NCI-H2227 treated with DMSO at 0.1 percent for 48 hours (cell line): ENCODE results near the gene CCDC141.
A peak's percentile ranks its signal among the peaks of the same experiment; 100 is the strongest.
"Not testable (repeated sequence)": the region's sequence is repeated elsewhere in the genome, so short reads cannot be mapped to it uniquely, and the experiment has no call there.

Experiments
- DNase-seq: peaks from one replicate; lab custom pipeline; 2025; lab: John Stamatoyannopoulos, UW

Gene CCDC141, protein sequence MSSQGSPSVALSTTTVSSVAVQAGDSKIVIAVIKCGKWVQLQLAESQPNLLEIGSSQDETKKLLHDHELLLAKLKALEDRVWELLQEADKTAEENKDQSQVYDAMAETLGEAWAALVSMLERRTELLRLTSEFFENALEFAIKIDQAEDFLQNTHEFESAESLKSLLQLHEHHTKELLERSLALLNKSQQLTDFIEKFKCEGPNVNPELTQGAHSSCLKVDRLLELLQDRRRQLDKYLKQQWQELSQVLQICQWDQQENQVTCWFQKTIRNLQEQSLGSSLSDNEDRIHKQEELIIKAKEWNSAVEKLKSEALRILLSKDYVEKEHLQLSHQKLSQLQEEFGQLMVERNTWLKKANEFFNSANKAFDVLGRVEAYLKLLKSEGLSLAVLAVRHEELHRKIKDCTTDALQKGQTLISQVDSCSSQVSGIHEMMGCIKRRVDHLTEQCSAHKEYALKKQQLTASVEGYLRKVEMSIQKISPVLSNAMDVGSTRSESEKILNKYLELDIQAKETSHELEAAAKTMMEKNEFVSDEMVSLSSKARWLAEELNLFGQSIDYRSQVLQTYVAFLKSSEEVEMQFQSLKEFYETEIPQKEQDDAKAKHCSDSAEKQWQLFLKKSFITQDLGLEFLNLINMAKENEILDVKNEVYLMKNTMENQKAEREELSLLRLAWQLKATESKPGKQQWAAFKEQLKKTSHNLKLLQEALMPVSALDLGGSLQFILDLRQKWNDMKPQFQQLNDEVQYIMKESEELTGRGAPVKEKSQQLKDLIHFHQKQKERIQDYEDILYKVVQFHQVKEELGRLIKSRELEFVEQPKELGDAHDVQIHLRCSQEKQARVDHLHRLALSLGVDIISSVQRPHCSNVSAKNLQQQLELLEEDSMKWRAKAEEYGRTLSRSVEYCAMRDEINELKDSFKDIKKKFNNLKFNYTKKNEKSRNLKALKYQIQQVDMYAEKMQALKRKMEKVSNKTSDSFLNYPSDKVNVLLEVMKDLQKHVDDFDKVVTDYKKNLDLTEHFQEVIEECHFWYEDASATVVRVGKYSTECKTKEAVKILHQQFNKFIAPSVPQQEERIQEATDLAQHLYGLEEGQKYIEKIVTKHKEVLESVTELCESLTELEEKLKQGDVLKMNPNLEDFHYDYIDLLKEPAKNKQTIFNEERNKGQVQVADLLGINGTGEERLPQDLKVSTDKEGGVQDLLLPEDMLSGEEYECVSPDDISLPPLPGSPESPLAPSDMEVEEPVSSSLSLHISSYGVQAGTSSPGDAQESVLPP (N-terminal part only)

DNA sequence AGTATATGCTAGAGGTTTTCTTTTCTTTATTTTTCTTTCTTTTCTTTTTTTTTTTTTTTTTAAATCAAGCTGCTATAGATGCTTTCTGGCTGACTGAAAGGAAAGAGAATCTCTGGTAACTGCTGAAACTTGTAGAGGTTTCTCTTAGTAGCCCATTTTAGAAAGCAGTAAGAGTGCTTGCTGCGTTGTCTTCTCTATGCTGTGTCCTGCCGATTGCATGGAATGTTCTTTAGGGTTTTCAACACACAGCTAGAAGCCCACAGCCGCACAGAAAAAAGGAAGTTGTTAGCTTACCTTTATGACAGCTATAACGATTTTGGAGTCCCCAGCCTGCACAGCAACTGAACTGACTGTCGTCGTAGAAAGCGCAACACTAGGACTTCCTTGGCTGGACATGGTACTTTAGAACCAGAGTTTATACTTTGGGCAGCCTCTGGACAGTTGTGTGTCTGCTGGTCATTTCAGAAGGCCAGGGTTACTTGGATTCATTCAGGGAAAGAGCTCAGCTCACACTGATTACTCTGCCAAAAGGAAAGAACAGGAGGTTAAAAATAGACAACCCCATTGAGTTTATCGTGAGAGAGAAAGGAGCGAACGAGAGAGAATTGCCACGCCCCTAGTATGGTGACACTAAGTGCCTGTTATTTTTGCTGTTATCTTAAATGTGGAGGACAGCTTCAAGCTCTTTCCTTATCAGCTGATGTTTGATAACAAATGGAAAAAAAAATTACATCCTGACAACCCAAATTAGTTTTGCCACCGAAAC, at the start of gene CCDC141:
CCDC141 (minus strand) TSS at position 592 of the 766 bp plus-strand sequence; CDS start at position 396, 196 bp downstream.
- peak; percentile 36 for DNase-seq

GRCh38 chr2:179098080-179098689, 48.2 kb upstream of the CCDC141 start:
- DNase-seq, result no peak

- DNase-seq, result no peak
These were observed 47.2 kb upstream of the CCDC141 start for GRCh38 chr2:179097131-179097530.

- DNase-seq, result no peak
These were observed 46.2 kb upstream of the CCDC141 start for GRCh38 chr2:179096090-179096489.

DNA sequence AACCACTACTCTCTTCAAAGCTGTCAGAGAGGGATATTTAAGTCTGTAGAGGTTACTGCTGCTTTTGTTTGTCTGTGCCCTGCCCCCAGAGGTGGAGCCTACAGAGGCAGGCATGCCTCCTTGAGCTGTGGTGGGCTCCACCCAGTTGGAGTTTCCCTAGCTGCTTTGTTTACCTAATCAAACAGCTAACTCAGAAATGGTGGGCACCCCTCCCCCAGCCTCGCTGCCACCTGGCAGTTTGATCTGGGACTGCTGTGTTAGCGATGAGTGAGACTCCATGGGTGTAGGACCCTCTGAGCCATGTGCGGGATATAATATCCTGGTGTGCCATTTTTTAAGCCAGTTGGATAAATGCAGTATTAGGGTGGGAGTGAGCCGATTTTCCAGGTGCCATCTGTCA, 43.0 kb upstream of the CCDC141 start:
- DNase-seq, result not testable (repeated sequence)

DNA sequence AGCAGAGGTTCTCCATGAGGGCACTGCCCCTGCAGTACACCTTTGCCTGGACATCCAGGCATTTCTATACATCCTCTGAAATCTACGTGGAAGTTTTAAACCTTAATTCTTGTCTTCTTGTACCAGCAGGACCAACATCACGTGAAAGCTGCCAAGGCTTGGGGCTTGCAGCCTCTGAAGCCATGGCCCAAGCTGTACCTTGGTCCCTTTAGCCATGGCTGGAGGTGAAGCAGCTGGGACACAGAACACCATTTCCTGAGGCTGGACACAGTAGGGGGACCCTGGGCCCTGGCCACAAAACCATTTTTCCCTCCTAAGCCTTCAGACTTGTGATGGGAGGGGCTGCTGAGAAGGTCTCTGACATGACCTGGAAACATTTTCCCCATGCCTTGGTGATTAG, 32.8 kb upstream of the CCDC141 start:
- DNase-seq, result no peak

DNA sequence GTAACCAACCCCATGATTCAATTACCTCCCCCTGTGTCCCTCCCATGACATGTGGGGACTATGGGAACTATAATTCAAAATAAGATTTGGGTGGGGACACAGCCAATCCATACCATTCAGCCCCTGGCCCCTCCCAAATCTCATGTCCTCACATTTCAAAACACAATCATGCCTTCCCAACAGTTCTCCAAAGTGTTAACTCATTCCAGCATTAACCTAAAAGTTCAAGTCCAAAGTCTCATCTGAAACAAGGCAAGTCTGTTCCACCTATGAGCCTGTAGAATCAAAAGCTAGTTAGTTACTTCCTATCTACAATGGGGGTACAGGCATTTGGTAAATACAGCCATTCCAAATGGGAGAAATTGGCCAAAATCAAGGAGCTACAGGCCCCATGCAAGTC, 32.0 kb upstream of the CCDC141 start:
- no peak for DNase-seq

GRCh38 chr2:179072527-179072926, 22.6 kb upstream of the CCDC141 start:
- DNase-seq, result no peak

DNA sequence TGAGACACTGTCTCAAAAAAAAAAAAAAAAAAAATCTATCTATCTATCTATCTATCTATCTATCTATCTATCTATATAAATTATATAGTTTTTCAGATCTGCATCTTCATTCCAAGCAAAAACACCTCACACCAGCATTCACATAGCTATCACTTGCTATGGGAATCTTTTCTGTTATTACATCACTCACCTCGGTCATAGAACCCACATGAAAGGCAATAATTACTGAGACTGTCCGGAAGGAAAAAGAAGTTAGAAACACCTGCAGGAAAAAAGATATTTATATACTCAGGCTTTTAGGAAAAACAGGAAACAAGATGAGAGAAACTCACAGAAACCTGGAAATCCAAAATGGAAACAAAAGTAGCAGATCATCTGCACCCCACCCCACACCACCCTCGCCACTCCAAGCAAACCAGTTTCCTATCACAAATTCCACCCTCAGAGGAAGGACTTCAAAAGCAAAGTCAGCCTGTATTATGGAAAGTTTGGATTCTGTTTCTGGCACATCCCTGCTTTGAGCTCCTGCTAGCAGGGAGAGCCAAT, 21.9 kb upstream of the CCDC141 start:
- DNase-seq, result no peak

DNA sequence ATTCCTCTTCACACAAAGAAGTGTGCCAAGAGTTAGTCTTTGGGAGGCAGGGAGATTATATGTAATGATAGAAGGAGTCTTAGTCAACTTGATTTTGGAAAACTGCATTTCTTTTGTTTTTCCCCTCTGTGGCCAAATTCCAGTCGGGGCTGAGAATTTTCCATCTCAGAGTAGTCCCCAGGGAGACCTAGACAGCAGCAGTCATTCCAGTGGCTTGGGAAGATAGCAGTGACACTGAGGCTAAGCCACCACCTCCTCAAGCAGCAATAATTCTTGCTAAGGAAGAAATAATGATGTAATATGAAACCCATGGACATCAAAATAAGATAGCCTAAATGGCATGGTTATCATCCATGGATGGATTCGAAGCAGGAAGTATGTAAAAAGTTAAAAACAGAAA, 21.0 kb upstream of the CCDC141 start:
- no peak for DNase-seq

- DNase-seq, result no peak
These were observed 19.7 kb upstream of the CCDC141 start for GRCh38 chr2:179069685-179070084.

DNA sequence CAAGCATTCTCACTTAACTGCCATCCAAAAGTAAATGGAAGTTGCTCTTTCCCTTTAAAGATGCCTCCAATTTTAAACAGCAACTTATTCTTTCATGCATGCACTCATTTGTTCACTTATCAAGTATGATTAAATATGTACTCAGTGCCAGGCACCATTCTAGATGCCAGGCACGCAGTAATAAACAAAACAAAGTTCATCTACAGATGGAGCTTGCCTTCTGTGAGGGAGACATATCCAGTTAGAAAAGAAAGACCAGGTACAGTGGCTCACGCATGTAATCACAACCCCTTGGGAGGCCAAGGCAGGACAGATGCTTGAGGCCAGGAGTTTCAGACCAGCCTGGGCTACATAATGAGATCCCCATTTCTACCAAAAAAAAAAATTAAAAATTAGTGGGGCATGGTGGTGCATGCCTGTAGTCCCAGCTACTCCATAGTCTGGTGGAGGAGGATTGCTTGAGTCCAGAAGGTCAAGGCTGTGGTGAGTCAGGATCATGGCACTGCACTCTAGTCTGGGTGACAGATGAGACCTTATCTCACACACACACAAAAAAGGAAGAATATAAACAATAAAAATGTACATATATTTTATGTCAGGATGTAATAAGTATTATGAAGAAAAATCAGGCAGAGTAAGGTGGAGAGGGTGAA, 19.2 kb upstream of the CCDC141 start:
- DNase-seq, result no peak

DNA sequence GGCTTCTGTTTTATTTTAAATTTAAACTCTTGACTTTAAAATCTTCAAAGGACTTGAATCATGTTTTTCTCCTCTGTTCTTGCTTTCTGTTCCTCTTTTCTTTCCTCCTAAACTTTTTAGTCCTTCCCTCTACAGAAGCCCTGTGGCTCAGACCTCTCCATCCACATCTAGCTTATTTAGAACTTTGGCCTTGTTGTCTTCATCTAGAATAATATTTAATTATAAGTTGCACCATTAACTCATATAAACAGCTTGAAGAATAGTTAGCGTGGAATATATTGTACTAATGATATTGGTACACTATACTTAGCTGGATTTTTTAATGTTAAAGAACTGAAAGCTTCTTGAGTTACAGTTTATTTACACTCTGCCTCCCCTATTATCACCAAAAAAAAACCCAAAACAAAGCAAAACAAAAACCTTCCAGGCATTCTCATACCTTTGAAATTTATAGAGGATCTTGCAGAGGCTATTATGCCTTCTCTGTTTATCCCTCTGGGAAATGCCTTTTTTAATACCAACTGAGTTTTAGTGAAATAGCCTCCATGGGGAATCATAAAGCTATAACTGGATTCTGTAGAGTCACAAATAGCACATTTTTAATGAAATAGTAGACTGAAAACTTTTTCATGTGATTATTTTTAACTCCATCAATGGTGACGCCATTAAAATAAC, 9.2 kb upstream of the CCDC141 start:
- DNase-seq, result no peak

DNA sequence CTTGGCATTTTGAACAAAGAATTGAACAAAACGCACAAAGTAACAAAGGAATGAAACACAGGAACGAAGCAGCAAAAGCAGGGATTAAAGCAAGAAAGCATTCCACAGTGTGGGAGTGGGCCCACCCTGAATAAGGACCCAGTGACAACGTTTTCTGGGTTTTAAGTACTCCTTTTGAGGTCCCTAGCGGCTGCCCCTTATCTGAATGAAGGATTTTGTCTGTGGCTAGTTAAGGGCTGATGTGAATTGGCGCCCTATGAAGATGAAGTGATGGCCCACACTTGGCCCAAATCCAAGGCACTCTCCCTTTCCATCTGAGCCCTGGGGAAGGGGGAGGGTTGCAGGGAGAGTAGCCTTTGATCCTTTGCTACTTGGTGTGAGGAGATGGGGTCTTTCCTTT, 7.8 kb upstream of the CCDC141 start:
- DNase-seq, result peak; percentile 39

DNA sequence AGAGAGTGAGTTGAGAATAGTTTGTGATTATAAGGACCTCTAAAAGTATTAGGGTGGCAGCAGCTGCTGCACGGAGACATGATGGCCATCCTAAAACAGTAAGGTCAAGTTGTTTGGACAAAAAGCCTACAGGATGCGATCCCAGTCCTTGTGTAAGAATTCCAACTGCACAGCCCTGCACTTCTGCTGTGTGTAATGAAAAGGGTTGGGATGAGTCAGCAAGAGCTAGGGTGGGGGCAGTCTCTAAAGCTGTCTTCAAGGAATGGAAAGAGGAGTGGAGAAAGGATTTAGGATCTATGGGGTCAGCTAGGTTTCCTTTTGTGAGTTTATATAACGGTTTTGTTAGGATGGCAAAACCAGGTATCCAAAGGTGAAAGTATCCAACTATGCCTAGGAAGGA, 3.6 kb upstream of the CCDC141 start:
- DNase-seq, result not testable (repeated sequence)

GRCh38 chr2:179051250-179051649, 1.3 kb upstream of the CCDC141 start:
- no peak for DNase-seq

DNA sequence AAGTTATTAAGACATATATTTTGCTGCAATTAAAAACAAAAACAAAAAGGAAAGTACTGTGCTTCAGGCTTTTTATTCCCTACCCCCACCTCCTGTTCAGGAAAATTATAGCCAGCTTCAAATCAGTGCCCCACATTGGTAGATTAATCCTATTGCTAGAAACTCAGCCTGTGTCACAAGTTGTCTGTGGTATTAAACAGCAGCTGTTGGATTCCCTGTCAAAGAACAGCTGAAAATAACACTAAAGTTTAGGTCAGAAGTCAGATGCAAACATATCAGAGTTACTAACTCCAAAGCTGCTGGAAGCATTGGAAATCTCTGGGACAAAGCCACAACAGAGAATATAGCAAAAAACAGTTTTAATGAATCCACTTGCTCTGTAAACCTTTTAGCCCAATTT, 818 bp upstream of the CCDC141 start:
- DNase-seq, result no peak

DNA sequence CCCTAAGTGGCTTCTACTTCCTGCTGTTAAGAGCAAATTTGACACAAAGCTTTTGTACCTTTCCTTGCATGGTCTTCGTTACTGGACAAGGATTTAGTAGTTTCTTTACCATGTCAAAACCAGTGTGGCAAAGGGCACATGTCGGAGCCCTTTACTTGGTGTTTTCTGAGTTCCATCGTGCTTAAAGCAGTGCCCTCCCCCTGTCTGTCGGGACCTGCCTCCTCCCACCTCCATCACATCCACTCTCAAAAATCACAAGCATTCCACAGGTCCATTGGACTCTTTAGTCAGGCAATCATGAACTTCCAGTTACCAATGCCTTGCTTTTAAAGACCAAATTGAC, 763 bp downstream of the CCDC141 start:
- no peak for DNase-seq

GRCh38 chr2:179048099-179048498, 1.8 kb downstream of the CCDC141 start:
- no peak for DNase-seq

DNA sequence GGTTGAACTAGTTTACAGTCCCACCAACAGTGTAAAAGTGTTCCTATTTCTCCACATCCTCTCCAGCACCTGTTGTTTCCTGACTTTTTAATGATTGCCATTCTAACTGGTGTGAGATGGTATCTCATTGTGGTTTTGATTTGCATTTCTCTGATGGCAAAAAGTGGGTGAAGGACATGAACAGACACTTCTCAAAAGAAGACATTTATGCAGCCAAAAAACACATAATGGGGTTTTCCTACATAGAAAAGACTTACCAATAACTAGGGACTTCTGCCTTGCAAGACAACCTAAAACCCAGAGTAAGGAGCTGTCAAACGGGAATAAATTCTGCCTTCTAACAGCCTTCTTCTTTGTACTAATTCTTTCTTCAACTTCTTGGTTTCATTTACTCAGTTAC, 4.3 kb downstream of the CCDC141 start:
- DNase-seq, result not testable (repeated sequence)
